ENCODE results near the gene RNF5.

Gene RNF5

DNA sequence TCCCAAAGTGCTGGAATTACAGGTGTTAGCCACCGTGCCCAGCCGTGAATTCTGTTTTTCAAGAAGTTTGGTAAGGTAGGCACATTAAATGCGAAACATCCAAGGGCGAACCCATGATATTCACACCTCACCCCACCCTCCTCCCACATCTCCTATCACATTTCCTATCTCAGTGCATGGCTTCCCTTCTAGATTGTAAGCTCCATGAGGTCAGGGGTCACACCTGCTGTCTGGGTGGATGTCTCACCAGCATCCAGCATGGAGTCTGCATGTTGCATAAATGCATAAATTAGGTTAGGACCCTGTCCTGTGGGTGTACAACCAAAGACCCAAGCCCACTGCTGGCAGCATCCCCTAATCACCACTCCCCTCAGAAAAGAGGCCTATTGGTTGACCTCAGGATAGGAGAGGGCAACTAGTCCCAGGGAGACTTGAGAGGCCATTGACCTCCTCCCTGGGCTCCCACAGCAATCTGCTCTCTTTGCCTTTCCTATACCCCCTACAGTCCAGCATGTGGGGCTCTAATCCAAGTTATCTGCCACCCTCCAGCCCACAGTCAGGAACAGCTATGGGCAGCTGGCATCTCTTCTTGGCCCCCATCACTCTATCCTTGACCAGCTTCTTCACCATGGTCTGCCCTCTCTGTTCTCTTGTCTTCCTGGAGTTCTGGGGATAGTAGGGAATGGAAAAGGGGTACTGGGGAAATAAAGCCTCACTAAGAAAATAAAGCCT lies 30.6 kb upstream of the RNF5 start (continued):
- TF ChIP-seq, protein P1, sequence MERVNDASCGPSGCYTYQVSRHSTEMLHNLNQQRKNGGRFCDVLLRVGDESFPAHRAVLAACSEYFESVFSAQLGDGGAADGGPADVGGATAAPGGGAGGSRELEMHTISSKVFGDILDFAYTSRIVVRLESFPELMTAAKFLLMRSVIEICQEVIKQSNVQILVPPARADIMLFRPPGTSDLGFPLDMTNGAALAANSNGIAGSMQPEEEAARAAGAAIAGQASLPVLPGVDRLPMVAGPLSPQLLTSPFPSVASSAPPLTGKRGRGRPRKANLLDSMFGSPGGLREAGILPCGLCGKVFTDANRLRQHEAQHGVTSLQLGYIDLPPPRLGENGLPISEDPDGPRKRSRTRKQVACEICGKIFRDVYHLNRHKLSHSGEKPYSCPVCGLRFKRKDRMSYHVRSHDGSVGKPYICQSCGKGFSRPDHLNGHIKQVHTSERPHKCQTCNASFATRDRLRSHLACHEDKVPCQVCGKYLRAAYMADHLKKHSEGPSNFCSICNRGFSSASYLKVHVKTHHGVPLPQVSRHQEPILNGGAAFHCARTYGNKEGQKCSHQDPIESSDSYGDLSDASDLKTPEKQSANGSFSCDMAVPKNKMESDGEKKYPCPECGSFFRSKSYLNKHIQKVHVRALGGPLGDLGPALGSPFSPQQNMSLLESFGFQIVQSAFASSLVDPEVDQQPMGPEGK (CRISPR knock-in tag; IDR thresholded peaks at IDR 0.05; ENCODE audit: borderline replicate concordance) = no peak
- TF ChIP-seq OSR1 (CRISPR knock-in tag; IDR thresholded peaks at IDR 0.05) = no peak

DNA sequence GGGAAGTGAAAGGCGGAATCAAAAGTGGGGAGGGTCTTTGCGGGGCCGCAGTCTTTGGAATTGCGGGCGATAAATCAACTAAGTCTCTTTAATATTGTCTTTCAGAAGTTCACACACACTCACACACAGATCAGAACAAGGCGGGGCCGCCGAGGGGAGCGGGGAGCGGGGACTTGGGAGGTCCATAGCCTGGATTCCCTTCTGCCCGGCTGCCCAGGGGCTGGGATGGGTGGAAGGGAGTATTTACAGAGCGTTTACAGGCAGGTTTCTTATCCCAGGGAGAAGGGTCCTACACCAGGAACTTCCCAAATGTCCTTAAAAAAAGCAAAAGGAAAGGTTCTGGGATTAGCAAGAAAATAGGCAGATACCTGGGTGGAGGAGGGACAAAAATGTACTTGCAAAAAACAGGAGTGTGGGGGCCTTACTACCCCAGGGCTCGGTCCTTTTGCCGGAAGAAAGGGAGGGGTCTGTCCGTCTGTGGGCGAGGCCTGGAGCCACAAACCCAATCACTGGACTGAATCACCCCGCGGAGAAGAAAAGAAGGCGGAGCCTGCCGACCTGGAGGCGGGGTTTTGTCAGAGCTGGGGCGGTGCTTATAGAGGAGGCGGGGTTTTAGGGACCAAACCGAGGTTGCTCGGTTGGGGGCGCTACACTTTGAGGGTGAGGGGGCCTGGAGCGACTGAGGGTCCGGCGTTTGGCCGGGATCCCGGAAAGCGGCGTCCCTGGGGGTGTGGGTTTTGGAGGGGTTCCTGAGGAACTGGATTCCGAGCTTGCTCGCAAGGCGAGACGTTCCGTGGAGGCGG lies 29.7 kb upstream of the RNF5 start:
- no peak for TF ChIP-seq OSR1 (CRISPR knock-in tag; IDR thresholded peaks at IDR 0.05)
- no peak for ATAC-seq

DNA sequence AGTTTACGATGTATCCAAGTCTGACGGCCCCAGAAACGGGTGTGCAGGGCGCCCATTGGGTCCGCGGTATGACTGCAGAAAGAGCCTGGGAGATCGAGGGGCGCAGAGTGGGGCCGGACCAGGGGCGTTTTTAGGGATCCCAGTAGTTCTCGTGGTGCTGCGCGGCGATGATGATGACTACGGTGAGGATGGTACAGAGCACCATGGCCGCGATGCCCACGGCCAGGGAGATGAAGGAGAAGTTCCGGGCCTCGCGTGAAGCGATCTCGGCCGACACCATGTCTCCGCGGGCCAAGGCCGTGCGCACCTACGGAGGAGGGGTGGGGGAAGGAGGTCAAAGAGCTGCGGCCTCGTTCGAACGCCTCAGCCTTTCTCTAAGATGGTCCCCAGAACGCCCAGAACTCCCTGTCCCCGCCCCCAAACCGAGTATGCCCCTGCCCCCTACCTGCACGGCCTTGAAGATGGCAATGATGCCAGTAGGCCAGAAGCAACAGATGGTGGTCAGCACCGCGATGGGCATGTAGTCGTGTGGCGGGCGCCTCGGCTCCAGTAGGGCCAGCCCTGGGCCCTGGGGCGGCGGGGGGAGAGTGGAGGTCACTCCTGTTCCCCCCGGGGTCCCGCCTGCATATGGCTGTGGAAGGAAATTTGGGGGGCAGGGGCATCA lies 29.0 kb upstream of the RNF5 start:
- TF ChIP-seq, protein P1 (CRISPR knock-in tag; IDR thresholded peaks at IDR 0.05; ENCODE audit: borderline replicate concordance) = no peak
- TF ChIP-seq ZFP30 (CRISPR knock-in tag; IDR thresholded peaks at IDR 0.05) (no peak), RARB (CRISPR knock-in tag; IDR thresholded peaks at IDR 0.05) (no peak), OSR1 (CRISPR knock-in tag; IDR thresholded peaks at IDR 0.05) (no peak)
- no peak for ATAC-seq

DNA sequence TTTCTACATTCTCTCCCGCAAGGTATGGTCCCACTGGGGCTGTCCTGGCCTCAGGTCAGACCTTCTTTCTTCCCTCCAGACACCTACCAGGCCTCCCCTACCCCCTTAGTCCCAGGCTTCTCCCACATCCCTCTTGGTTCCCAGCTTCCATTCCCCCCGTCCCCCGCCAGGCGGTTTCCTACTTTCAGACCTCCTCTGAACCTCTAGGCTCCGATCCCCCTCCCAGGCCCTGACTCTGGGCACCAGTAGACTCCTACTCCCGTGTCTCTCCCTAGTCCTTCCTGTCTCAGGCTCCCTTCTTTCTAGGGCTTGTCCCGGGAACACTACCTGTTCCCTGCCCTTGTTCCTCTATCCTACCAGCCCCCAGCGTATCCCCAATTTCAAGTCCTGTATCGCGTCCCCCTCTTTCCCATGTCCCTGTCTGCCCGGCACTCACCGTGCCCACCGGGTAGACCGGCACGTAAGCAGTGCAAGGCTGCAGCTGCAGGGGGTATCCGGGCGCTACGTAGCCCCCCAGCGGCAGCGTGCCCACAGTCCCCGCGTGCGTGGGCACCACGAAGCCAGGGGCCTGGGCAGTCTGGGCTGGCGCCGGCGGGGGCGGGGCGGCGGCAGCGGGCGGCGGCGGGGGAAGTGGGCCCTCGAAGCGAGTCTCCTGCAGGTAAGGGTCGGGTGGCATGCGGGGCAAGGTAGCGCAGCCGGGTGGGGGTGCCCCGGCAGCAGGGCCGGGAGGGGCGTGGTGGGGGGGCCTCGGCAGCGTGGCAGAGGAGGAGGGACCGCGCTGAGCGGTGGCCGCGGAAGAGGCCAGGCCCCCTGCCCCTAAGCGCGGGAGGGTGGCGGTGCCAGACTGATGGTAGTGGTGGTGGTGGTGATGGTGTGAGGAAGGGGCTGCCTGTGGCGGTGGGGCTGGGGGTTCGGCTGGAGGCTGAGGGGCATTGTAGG lies 28.0 kb upstream of the RNF5 start:
- ATAC-seq = no peak
- TF ChIP-seq ZNF565 (CRISPR knock-in tag; conservative IDR thresholded peaks at IDR 0.05; ENCODE audit: low read depth) (no peak), GLIS3 (CRISPR knock-in tag; IDR thresholded peaks at IDR 0.05) (no peak), ISL1 (CRISPR knock-in tag; IDR thresholded peaks at IDR 0.05) (no peak), BACH2 (CRISPR knock-in tag; IDR thresholded peaks at IDR 0.05; ENCODE audit: borderline replicate concordance) (no peak), CSDC2 (CRISPR knock-in tag; IDR thresholded peaks at IDR 0.05) (no peak), SNAI2 (CRISPR knock-in tag; IDR thresholded peaks at IDR 0.05) (no peak), ZFP30 (CRISPR knock-in tag; IDR thresholded peaks at IDR 0.05) (no peak), ZC3H10 (CRISPR knock-in tag; IDR thresholded peaks at IDR 0.05) (no peak), ESRRG (CRISPR knock-in tag; IDR thresholded peaks at IDR 0.05) (no peak), ZNF8 (CRISPR knock-in tag; IDR thresholded peaks at IDR 0.05) (no peak), ZNF70 (CRISPR knock-in tag; IDR thresholded peaks at IDR 0.05) (no peak), TCF4 (CRISPR knock-in tag; IDR thresholded peaks at IDR 0.05; ENCODE audit: borderline replicate concordance) (no peak), ARNTL (CRISPR knock-in tag; IDR thresholded peaks at IDR 0.05; ENCODE audit: borderline replicate concordance, low read depth) (no peak), PPARA (CRISPR knock-in tag; IDR thresholded peaks at IDR 0.05; ENCODE audit: borderline replicate concordance) (no peak), OSR1 (CRISPR knock-in tag; IDR thresholded peaks at IDR 0.05) (no peak), TOX (CRISPR knock-in tag; IDR thresholded peaks at IDR 0.05; ENCODE audit: borderline replicate concordance) (no peak)
- TF ChIP-seq, protein P2, sequence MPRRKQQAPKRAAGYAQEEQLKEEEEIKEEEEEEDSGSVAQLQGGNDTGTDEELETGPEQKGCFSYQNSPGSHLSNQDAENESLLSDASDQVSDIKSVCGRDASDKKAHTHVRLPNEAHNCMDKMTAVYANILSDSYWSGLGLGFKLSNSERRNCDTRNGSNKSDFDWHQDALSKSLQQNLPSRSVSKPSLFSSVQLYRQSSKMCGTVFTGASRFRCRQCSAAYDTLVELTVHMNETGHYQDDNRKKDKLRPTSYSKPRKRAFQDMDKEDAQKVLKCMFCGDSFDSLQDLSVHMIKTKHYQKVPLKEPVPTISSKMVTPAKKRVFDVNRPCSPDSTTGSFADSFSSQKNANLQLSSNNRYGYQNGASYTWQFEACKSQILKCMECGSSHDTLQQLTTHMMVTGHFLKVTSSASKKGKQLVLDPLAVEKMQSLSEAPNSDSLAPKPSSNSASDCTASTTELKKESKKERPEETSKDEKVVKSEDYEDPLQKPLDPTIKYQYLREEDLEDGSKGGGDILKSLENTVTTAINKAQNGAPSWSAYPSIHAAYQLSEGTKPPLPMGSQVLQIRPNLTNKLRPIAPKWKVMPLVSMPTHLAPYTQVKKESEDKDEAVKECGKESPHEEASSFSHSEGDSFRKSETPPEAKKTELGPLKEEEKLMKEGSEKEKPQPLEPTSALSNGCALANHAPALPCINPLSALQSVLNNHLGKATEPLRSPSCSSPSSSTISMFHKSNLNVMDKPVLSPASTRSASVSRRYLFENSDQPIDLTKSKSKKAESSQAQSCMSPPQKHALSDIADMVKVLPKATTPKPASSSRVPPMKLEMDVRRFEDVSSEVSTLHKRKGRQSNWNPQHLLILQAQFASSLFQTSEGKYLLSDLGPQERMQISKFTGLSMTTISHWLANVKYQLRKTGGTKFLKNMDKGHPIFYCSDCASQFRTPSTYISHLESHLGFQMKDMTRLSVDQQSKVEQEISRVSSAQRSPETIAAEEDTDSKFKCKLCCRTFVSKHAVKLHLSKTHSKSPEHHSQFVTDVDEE (CRISPR knock-in tag; IDR thresholded peaks at IDR 0.05) = no peak
- TF ChIP-seq, protein P3, sequence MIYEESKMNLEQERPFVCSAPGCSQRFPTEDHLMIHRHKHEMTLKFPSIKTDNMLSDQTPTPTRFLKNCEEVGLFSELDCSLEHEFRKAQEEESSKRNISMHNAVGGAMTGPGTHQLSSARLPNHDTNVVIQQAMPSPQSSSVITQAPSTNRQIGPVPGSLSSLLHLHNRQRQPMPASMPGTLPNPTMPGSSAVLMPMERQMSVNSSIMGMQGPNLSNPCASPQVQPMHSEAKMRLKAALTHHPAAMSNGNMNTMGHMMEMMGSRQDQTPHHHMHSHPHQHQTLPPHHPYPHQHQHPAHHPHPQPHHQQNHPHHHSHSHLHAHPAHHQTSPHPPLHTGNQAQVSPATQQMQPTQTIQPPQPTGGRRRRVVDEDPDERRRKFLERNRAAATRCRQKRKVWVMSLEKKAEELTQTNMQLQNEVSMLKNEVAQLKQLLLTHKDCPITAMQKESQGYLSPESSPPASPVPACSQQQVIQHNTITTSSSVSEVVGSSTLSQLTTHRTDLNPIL (CRISPR knock-in tag; IDR thresholded peaks at IDR 0.05; ENCODE audit: low read depth) = no peak
- TF ChIP-seq, protein P4, sequence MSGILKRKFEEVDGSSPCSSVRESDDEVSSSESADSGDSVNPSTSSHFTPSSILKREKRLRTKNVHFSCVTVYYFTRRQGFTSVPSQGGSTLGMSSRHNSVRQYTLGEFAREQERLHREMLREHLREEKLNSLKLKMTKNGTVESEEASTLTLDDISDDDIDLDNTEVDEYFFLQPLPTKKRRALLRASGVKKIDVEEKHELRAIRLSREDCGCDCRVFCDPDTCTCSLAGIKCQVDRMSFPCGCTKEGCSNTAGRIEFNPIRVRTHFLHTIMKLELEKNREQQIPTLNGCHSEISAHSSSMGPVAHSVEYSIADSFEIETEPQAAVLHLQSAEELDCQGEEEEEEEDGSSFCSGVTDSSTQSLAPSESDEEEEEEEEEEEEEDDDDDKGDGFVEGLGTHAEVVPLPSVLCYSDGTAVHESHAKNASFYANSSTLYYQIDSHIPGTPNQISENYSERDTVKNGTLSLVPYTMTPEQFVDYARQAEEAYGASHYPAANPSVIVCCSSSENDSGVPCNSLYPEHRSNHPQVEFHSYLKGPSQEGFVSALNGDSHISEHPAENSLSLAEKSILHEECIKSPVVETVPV (CRISPR knock-in tag; IDR thresholded peaks at IDR 0.05) = no peak

All from SK-N-SH treated with all-trans-retinoic acid at 6 μM for 48 hours (cell line).